Astrocyte (in vitro differentiated cells and primary cell): Measurements from ENCODE around the gene PNPO.

Experiments
- EZH2 ChIP-seq: IDR thresholded peaks from 2 replicates; pipeline ENCODE4 v1.6.1; 2012; ENCODE audit warnings: mild to moderate bottlenecking, low read length, inconsistent platforms; ENCODE audit not compliant: insufficient read depth
- TF ChIP-seq, protein P1 (sequence below): IDR thresholded peaks from 2 replicates; pipeline ENCODE4 v1.5.1; 2011; ENCODE audit warnings: low read depth, mild to moderate bottlenecking, inconsistent platforms, low read length, moderate library complexity; ENCODE audit not compliant: insufficient read depth

DNA sequence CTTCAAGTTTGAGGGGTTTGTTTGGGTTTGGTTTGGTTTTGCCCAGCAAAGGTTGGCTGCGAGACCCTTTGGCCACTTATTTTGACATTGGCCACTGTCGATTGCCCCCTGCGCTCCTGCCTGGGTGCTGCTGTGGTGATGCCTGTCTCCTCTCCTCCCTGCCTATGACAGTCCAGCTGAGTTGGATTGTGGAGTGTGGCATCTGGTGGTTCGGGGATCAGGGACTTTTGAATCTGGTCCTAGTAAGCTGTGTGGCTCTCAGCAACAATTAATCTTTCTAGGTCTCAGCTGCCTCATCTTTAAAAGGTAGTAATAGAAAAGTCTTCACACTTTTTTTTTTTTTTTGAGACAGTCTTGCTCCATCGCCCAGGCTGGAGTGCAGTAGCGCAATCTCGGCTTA lies 56.7 kb downstream of the PNPO start:
- TF ChIP-seq, protein P1, sequence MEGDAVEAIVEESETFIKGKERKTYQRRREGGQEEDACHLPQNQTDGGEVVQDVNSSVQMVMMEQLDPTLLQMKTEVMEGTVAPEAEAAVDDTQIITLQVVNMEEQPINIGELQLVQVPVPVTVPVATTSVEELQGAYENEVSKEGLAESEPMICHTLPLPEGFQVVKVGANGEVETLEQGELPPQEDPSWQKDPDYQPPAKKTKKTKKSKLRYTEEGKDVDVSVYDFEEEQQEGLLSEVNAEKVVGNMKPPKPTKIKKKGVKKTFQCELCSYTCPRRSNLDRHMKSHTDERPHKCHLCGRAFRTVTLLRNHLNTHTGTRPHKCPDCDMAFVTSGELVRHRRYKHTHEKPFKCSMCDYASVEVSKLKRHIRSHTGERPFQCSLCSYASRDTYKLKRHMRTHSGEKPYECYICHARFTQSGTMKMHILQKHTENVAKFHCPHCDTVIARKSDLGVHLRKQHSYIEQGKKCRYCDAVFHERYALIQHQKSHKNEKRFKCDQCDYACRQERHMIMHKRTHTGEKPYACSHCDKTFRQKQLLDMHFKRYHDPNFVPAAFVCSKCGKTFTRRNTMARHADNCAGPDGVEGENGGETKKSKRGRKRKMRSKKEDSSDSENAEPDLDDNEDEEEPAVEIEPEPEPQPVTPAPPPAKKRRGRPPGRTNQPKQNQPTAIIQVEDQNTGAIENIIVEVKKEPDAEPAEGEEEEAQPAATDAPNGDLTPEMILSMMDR: no peak
- TF ChIP-seq EZH2: no peak
